Subcutaneous adipose tissue (tissue), 4 donors: ENCODE results near the gene SEMA4D. TPM values are rescaled to one million over a fixed set of nuclear protein-coding genes. Genes with fewer than 3 reads are reported as not detected.

Experiments
- total RNA-seq, 4 donors: library from RNA; depleted of rRNA; stranded (reverse); fragments of >200 nt; gene quantifications; one replicate each; pipeline ENCODE4 v1.1.0, GENCODE V29; 2016
- TF ChIP-seq, protein P1 (sequence below): fragments of 450-650 bp; IDR thresholded peaks from one replicate; pipeline ENCODE4 v1.5.1; 2016; ENCODE audit warnings: low read depth, mild to moderate bottlenecking, control low read depth, antibody characterized with exemption, moderate library complexity

The SEMA4D gene
- total RNA-seq, 4 donors from 2014 or later, result 6.0 to 18.3 (median 10.9) TPM

DNA sequence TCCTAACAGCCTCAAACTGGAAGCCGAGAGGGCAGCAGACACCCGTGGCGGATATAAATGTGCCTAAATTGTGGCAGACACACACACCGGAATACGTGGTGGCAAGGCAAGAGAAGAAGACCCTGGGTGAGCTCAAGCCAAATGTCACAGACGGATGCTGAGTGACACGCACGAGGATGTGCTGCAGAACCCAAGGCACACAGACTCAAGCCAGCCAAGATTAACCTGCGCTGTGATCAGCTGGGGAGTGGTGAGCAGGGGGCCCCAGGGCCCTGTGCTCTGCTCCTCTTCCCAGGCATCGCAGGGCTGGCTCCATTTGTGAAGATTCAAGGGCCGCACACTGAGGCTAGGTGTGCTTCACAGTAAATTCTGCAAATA lies 16.4 kb downstream of the SEMA4D start:
- TF ChIP-seq, protein P1, sequence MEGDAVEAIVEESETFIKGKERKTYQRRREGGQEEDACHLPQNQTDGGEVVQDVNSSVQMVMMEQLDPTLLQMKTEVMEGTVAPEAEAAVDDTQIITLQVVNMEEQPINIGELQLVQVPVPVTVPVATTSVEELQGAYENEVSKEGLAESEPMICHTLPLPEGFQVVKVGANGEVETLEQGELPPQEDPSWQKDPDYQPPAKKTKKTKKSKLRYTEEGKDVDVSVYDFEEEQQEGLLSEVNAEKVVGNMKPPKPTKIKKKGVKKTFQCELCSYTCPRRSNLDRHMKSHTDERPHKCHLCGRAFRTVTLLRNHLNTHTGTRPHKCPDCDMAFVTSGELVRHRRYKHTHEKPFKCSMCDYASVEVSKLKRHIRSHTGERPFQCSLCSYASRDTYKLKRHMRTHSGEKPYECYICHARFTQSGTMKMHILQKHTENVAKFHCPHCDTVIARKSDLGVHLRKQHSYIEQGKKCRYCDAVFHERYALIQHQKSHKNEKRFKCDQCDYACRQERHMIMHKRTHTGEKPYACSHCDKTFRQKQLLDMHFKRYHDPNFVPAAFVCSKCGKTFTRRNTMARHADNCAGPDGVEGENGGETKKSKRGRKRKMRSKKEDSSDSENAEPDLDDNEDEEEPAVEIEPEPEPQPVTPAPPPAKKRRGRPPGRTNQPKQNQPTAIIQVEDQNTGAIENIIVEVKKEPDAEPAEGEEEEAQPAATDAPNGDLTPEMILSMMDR, result no peak

DNA sequence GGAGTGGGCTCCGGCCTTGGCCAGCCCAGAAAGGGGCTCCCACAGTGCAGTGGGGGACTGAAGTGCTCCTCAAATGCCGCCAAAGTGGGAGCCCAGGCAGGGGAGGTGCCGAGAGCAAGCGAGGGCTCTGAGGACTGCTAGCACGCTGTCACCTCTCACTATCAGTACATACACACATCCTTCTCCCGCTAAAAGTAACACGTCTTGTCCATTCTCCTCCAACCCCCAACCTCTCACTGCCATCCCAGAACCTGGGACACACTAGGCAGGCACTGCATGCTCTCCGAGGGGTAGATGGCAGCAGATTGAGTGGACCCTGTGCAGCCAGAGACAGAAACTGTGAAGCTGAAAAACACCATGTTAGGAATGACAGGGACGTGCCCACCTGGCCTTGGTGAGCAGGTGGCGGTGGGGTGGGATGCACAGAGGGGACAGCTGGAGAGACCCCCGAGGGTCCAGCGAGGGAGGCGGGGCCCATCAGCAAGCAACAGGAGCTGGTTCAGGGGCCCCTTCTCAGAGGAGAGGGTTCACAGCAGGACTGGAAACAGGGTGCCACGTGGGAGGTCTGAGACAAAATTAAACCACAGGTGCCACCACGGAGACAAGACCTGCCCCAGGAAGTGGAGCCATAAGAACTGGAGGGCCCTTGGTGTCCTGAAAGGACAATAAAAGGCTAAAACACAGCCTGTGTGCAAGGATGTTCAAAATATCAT lies 16.9 kb downstream of the SEMA4D start:
- TF ChIP-seq, protein P1, result no peak

DNA sequence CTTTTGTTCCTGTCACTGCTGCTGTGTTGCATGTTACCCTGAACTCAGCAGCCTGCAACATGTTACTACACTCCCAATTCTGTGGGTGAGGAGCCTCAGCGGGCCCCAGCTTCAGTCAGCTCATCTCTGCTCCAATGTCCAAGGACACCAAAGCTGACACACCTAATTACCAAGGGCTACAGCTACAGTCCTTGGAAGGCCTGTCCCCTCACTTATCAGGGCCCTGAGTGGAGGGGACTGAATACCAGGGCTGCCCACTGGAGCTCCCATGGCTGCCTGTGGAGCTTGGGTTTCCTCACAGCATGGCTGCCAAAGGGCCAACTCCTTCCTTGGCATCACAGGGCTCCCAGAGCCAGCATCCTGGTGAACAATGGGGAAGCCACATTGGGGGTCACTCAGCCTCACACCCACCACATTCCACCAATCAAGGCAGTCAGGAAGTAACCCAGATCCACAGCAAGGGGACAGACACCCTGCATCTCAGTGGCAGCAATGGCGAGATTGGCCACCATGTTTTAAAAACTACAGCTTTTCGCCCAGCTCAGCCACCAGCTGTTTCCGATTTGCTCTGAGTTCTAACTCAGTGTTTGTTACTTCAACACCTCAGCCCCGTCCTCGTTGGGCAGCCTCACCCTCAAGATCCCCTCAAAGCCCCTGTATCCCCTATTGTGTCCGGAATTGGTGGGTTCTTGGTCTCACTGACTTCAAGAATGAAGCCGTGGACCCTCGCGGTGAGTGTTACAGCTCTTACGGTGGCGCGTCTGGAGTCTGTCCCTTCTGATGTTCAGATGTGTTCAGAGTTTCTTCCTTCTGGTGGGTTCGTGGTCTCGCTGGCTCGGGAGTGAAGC lies 18.9 kb downstream of the SEMA4D start:
- TF ChIP-seq, protein P1, result no peak

DNA sequence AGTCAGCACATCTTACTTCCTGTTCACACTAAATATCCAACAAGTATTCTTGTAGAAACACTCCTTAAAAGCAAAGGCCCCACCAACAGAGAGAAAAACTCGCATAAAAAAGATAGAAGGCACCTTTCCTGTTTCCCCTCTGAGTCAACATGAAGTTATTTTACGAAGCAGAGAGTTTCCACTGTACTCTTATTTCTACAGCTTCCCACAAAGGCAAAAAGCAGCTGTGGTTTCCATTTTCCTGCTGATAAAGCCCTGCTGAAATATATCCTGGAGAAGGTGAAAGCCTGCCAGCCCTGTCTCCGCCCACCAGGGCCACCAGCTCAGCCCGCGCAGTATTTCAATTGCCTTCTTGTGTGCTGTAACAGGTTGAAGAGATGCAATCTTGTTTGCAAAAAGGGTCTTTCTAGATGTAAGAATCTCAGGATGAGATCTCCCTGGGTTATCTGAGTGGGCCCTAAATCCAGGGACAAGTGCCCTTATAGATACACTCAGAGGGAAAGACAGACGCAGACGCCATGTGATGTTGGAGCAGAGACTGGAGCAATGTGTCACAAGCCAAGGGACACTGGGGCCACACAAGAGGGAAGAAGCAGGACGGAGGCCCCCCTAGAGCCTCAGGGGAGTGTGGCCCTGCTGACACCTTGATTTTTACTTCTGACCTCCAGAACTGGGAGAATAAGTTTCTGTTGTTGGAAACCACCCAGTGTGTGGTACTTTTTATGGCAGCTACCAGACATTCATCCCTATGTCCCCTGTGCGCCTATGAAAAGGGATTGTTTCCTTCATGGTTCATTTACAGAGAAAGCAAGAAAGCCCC lies 19.9 kb downstream of the SEMA4D start:
- TF ChIP-seq, protein P1, result no peak

DNA sequence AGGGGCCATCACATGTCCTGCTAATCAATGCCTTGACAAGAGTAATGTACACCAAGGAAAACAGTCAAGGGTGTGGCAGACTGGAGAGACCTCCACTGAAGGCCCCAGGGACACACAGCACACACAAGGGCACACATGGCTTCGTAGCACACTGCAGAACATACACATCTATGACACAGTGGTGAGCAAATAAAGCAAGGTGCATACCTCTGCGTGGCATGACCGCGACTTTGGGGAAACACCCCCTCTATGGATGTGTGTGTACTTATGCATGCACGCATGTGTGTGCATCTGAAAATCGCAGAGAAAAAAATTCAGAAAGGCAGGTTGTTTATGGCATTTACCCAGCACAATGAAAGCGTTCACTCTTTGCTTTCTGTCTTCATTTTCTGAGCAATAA lies 20.5 kb downstream of the SEMA4D start:
- TF ChIP-seq, protein P1, result no peak

DNA sequence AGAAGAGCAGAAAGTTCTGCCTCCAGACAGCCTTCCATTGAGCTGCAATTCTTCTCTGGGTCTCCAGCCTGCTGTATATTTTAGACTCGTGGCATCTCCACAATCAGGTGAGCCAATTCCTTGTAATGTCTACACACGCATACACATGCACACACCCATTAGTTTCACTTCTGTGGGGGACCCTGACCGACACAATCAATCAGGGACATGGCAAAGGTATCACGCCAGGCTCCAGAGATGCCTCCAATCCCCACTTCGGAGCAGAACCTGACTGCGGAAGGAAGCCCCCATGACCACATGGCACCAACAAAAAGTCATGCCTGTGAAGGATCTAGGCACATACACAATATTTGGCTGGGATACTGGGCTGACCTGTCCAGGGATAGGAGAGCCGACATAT lies 21.4 kb downstream of the SEMA4D start:
- TF ChIP-seq, protein P1, result no peak
